Neural progenitor cell (in vitro differentiated cells): Measurements from ENCODE around the gene HOMER2. TPM values are rescaled to one million over a fixed set of nuclear protein-coding genes. Genes with fewer than 3 reads are reported as not detected.

ENCODE experiments used
- DNase-seq: peaks from one replicate; pipeline ENCODE4 v3.0.0-alpha.2; 2016; ENCODE audit warnings: low spot score
- H2AFZ ChIP-seq: fragments of 200-600 bp; sonication (generic); replicated peaks from 2 replicates; pipeline ENCODE4 v1.6.1; 2016; ENCODE audit warnings: antibody characterized with exemption
- H3F3A ChIP-seq: fragments of 200-600 bp; sonication (generic); 2 replicates; pipeline ENCODE4 v1.6.1; 2016; ENCODE audit warnings: antibody characterized with exemption, low read depth
- H3K27ac ChIP-seq: fragments of 200-600 bp; sonication (generic); 2 replicates; pipeline ENCODE4 v1.5.1; 2016; ENCODE audit warnings: mild to moderate bottlenecking
- H3K27me3 ChIP-seq: fragments of 200-600 bp; sonication (generic); 2 replicates; pipeline ENCODE4 v1.6.1; 2016; ENCODE audit warnings: mild to moderate bottlenecking, moderate library complexity
- H3K36me3 ChIP-seq: fragments of 200-600 bp; sonication (generic); 2 replicates; pipeline ENCODE4 v1.5.1; 2016
- H3K4me1 ChIP-seq: fragments of 200-600 bp; sonication (generic); 2 replicates; pipeline ENCODE4 v1.6.1; 2016; ENCODE audit warnings: mixed run types
- H3K4me2 ChIP-seq: fragments of 200-600 bp; sonication (generic); 2 replicates; pipeline ENCODE4 v1.6.1; 2016
- H3K4me3 ChIP-seq: fragments of 200-600 bp; sonication (generic); 2 replicates; pipeline ENCODE4 v1.5.1; 2016
- H3K79me2 ChIP-seq: fragments of 200-600 bp; sonication (generic); 2 replicates; pipeline ENCODE4 v1.6.1; 2016; ENCODE audit warnings: low read depth
- H3K9ac ChIP-seq: fragments of 200-600 bp; sonication (generic); 2 replicates; pipeline ENCODE4 v1.6.1; 2016
- H3K9me3 ChIP-seq: fragments of 200-600 bp; sonication (generic); 2 replicates; pipeline ENCODE4 v1.5.1; 2016; ENCODE audit warnings: low read depth
- H4K20me1 ChIP-seq: fragments of 200-600 bp; sonication (generic); 2 replicates; pipeline ENCODE4 v1.6.1; 2016; ENCODE audit warnings: low read depth
- H3K27ac Mint-ChIP-seq: 3 replicates; pipeline ENCODE4 v1.8.0; 2021; ENCODE audit warnings: mixed read lengths
- H3K27me3 Mint-ChIP-seq: 2 replicates; pipeline ENCODE4 v1.8.0; 2022; ENCODE audit warnings: low read depth, mild to moderate bottlenecking, inconsistent platforms, moderate library complexity, mixed read lengths; ENCODE audit not compliant: insufficient read depth
- H3K36me3 Mint-ChIP-seq: 3 replicates; pipeline ENCODE4 v1.8.0; 2021; ENCODE audit warnings: mixed read lengths
- H3K4me1 Mint-ChIP-seq: 3 replicates; pipeline ENCODE4 v1.8.0; 2021; ENCODE audit warnings: mixed read lengths
- H3K4me3 Mint-ChIP-seq: 3 replicates; pipeline ENCODE4 v1.8.0; 2021; ENCODE audit warnings: mild to moderate bottlenecking, moderate library complexity, mixed read lengths
- H3K9me3 Mint-ChIP-seq: 3 replicates; pipeline ENCODE4 v1.8.0; 2020; ENCODE audit warnings: mixed read lengths
- EZH2 ChIP-seq: fragments of 200-600 bp; sonication (generic); IDR thresholded peaks from 2 replicates; pipeline ENCODE4 v1.6.1; 2017; ENCODE audit warnings: antibody characterized with exemption, mild to moderate bottlenecking, moderate library complexity
- EZH2phosphoT487 ChIP-seq: fragments of 200-600 bp; sonication (generic); IDR thresholded peaks from 2 replicates; pipeline ENCODE4 v1.6.1; 2017; ENCODE audit warnings: antibody characterized with exemption
- total RNA-seq: library from RNA; depleted of rRNA; stranded (reverse); fragments of >200 nt; gene quantifications from 2 replicates; pipeline ENCODE4 v1.2.3, GENCODE V29; 2015; ENCODE audit warnings: low replicate concordance
- TF ChIP-seq, protein P1 (sequence below): fragments of 200-600 bp; sonication (generic); IDR thresholded peaks from 2 replicates; pipeline ENCODE4 v1.5.1; 2017; ENCODE audit warnings: antibody characterized with exemption, mild to moderate bottlenecking

Gene HOMER2
- total RNA-seq, 1 donor from 2014 or later: 259 TPM

DNA sequence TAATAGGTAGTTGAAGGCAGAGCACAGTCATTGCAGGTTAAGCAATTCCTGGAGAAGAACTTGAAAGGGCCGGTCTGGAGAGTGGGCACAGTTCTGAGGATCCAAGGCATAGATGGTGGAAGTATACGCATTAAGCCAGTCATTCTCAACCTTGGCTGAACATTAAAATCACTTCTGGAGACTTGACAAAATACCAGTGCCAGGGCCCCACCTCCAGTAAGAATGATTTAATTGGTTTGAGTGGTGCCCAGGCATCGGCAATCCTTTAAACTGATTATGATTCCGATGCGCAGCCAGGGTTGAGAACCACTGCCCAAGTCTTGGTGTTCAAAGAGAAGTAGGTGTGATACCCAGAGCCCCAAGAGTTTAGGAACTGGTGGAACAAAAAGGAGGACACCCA lies 6.9 kb upstream of the HOMER2 start:
- no peaks in the 10 kb centered on the region for H3K27me3 Mint-ChIP-seq
- H3K4me1 Mint-ChIP-seq: no peaks in the 10 kb centered on the region
- H2AFZ ChIP-seq: no peak overlapping the region
- H3K36me3 Mint-ChIP-seq: peaks cover 5% of the 10 kb centered on the region
- no peaks in the 10 kb centered on the region for H3K36me3 ChIP-seq
- no peak overlapping the region for H3K4me3 Mint-ChIP-seq
- H4K20me1 ChIP-seq: no peaks in the 10 kb centered on the region
- no peaks in the 10 kb centered on the region for H3F3A ChIP-seq
- no peak overlapping the region for H3K4me2 ChIP-seq
- no peak overlapping the region for H3K9ac ChIP-seq
- no peaks in the 10 kb centered on the region for H3K9me3 ChIP-seq
- no peaks in the 10 kb centered on the region for H3K79me2 ChIP-seq
- H3K9me3 Mint-ChIP-seq: no peaks in the 10 kb centered on the region
- H3K27ac Mint-ChIP-seq: no peak overlapping the region
- no peak for DNase-seq
- no peaks in the 10 kb centered on the region for H3K27me3 ChIP-seq
- no peak overlapping the region for H3K27ac ChIP-seq
- TF ChIP-seq, protein P1, sequence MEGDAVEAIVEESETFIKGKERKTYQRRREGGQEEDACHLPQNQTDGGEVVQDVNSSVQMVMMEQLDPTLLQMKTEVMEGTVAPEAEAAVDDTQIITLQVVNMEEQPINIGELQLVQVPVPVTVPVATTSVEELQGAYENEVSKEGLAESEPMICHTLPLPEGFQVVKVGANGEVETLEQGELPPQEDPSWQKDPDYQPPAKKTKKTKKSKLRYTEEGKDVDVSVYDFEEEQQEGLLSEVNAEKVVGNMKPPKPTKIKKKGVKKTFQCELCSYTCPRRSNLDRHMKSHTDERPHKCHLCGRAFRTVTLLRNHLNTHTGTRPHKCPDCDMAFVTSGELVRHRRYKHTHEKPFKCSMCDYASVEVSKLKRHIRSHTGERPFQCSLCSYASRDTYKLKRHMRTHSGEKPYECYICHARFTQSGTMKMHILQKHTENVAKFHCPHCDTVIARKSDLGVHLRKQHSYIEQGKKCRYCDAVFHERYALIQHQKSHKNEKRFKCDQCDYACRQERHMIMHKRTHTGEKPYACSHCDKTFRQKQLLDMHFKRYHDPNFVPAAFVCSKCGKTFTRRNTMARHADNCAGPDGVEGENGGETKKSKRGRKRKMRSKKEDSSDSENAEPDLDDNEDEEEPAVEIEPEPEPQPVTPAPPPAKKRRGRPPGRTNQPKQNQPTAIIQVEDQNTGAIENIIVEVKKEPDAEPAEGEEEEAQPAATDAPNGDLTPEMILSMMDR: no peak
- no peak for TF ChIP-seq EZH2
- no peak for TF ChIP-seq EZH2phosphoT487
- no peak overlapping the region for H3K4me3 ChIP-seq
- peaks cover 8% of the 10 kb centered on the region for H3K4me1 ChIP-seq

DNA sequence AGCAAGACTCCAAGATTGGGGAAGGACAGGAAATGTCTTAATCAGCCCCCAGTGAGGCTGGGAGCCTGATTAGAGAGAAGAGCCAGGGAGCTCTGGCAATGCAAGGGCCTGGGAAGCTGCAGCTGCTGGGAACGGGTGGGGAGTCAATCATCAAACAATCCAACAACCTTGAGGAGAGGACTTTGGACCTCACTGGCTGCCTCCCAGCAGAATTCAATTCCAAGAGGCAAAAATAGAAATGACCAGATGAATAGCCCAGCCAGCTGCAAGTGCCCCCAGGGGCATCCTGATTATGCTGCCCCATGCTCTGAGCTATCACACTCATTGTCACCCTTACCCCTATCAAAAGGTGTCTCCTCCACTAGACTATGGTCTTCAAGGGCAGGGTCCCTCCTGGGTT lies 6.1 kb upstream of the HOMER2 start:
- Mint-ChIP-seq H3K4me3 (no peak overlapping the region), H3K27me3 (no peaks in the 10 kb centered on the region), H3K4me1 (no peaks in the 10 kb centered on the region), H3K9me3 (no peaks in the 10 kb centered on the region), H3K27ac (no peak overlapping the region), H3K36me3 (peaks cover 5% of the 10 kb centered on the region)
- Histone ChIP-seq H3K4me2 (no peak overlapping the region), H3K4me1 (peaks cover 8% of the 10 kb centered on the region), H3K36me3 (no peaks in the 10 kb centered on the region), H3K9ac (no peak overlapping the region), H3K79me2 (no peaks in the 10 kb centered on the region), H2AFZ (no peak overlapping the region), H3F3A (no peaks in the 10 kb centered on the region), H4K20me1 (no peaks in the 10 kb centered on the region), H3K27ac (no peak overlapping the region), H3K27me3 (peaks cover 5% of the 10 kb centered on the region), H3K9me3 (no peaks in the 10 kb centered on the region), H3K4me3 (no peak overlapping the region)
- DNase-seq: no peak
- TF ChIP-seq, protein P1: no peak
- TF ChIP-seq EZH2phosphoT487: no peak
- no peak for TF ChIP-seq EZH2

DNA sequence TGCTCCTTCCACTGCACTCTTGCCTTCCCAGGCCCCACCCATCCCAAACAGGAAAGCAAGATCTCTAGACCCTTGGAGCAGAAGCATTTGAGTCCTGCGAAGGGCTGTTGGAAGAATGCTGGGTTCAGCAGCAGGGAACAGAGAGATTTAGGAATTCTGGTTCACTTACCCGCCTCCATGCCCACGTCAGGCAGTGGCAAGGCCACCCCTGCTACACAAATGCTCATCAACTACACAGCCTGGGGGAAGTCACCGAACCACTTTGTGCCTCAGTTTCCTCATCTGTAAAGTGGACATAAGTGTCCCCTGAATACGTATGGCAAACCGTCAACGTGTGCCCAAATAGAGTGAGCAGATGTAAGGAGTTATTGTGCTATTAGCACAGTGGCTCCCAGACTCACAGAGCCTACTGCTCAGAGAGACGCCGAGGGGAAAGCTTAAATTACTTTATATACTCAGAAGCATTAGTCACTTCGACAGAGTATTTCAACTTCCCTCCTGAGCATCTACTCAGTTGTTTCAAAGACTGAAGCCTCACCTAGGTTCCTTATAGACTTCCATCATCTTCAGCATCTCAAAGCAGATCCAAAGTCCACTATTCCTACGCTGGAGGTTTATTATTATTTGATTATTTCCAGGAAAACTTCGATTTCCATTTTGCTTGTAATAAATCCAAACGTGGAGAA lies 905 bp downstream of the HOMER2 start:
- H3K27ac ChIP-seq: no peak overlapping the region
- H3K4me1 ChIP-seq: peaks cover 4% of the 10 kb centered on the region
- H3F3A ChIP-seq: peaks cover 12% of the 10 kb centered on the region
- no peaks in the 10 kb centered on the region for H3K9me3 ChIP-seq
- Mint-ChIP-seq H3K27me3 (no peaks in the 10 kb centered on the region), H3K4me3 (no peak overlapping the region), H3K4me1 (peaks cover 3% of the 10 kb centered on the region), H3K27ac (no peak overlapping the region), H3K9me3 (no peaks in the 10 kb centered on the region), H3K36me3 (no peaks in the 10 kb centered on the region)
- TF ChIP-seq, protein P1: no peak
- TF ChIP-seq EZH2phosphoT487: no peak
- no peak for TF ChIP-seq EZH2
- peak overlapping the region; percentile 97 for H2AFZ ChIP-seq
- H3K4me2 ChIP-seq: peak overlapping the region; percentile 98
- peak overlapping the region; percentile 87 for H3K4me3 ChIP-seq
- H3K27me3 ChIP-seq: peaks cover 44% of the 10 kb centered on the region
- H3K9ac ChIP-seq: no peak overlapping the region
- H3K36me3 ChIP-seq: no peaks in the 10 kb centered on the region
- DNase-seq: no peak
- H4K20me1 ChIP-seq: peaks cover 7% of the 10 kb centered on the region
- H3K79me2 ChIP-seq: no peaks in the 10 kb centered on the region
